GM18519 (cell line): ENCODE results near the gene GSK3B.
A peak's percentile ranks its signal among the peaks of the same experiment; 100 is the strongest.

Experiments
- ATAC-seq: cut with Tn5 transposase; IDR thresholded peaks from one replicate; pipeline ENCODE4 v1.9.1; 2021; ENCODE audit warnings: mild to moderate bottlenecking, moderate library complexity; ENCODE audit not compliant: unreplicated experiment, low FRiP score

Gene GSK3B

GRCh38 chr3:119950666-119951325 is 143.5 kb downstream of the GSK3B start:
- ATAC-seq: no peak

GRCh38 chr3:119945291-119945690 is 149.0 kb downstream of the GSK3B start:
- no peak for ATAC-seq

- peak; percentile 58 for ATAC-seq
Measured at GRCh38 chr3:119944091-119944490, 150.2 kb downstream of the GSK3B start.

- no peak for ATAC-seq
Measured at GRCh38 chr3:119939077-119939476, 155.2 kb downstream of the GSK3B start.

GRCh38 chr3:119937229-119937628 is 157.0 kb downstream of the GSK3B start:
- peak; percentile 95 for ATAC-seq

GRCh38 chr3:119934249-119934648 is 160.0 kb downstream of the GSK3B start:
- ATAC-seq: no peak

- ATAC-seq: no peak
Measured at GRCh38 chr3:119933207-119933606, 161.0 kb downstream of the GSK3B start.

- no peak for ATAC-seq
Measured at GRCh38 chr3:119930286-119930685, 164.0 kb downstream of the GSK3B start.

GRCh38 chr3:119927190-119927589 is 167.1 kb downstream of the GSK3B start:
- no peak for ATAC-seq

GRCh38 chr3:119924111-119925094 is 169.8 kb downstream of the GSK3B start:
- ATAC-seq: no peak

GRCh38 chr3:119918992-119919933 is 175.0 kb downstream of the GSK3B start:
- ATAC-seq: no peak

GRCh38 chr3:119913021-119913420 is 181.2 kb downstream of the GSK3B start:
- ATAC-seq: no peak

GRCh38 chr3:119912220-119912619 is 182.0 kb downstream of the GSK3B start:
- ATAC-seq: no peak

- ATAC-seq: no peak
Measured at GRCh38 chr3:119911748-119912147, 182.5 kb downstream of the GSK3B start.

GRCh38 chr3:119902061-119902460 is 192.2 kb downstream of the GSK3B start:
- ATAC-seq: no peak

- no peak for ATAC-seq
Measured at GRCh38 chr3:119901148-119901547, 193.1 kb downstream of the GSK3B start.

GRCh38 chr3:119899192-119899511 is 195.1 kb downstream of the GSK3B start:
- ATAC-seq: no peak

GRCh38 chr3:119898478-119899191 is 195.6 kb downstream of the GSK3B start:
- ATAC-seq: no peak

- no peak for ATAC-seq
Measured at GRCh38 chr3:119894195-119894594, 200.1 kb downstream of the GSK3B start.

GRCh38 chr3:119893769-119894168 is 200.5 kb downstream of the GSK3B start:
- peak; percentile 41 for ATAC-seq
